HG03378 (cell line): ENCODE results near the gene RNF169.

Experiments
- ATAC-seq: cut with Tn5 transposase; IDR thresholded peaks from one replicate; pipeline ENCODE4 v1.9.1; 2021; ENCODE audit warnings: mild to moderate bottlenecking, moderate library complexity; ENCODE audit not compliant: unreplicated experiment

Gene RNF169, protein sequence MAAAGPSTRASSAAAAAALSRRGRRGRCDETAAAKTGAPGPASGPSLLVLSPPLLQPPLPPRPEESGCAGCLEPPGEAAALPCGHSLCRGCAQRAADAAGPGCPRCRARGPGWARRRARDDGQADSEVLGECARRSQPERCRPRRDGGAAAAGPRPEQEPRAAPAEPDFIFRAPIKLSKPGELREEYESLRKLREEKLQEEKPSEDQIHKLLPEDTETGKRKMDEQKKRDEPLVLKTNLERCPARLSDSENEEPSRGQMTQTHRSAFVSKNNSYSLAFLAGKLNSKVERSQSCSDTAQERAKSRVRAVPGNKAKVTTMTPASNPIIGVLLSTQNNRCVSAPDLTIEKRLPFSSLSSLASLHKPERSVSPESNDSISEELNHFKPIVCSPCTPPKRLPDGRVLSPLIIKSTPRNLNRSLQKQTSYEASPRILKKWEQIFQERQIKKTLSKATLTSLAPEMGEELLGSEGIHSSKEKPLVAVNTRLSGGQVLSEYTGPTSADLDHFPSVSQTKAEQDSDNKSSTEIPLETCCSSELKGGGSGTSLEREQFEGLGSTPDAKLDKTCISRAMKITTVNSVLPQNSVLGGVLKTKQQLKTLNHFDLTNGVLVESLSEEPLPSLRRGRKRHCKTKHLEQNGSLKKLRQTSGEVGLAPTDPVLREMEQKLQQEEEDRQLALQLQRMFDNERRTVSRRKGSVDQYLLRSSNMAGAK

DNA sequence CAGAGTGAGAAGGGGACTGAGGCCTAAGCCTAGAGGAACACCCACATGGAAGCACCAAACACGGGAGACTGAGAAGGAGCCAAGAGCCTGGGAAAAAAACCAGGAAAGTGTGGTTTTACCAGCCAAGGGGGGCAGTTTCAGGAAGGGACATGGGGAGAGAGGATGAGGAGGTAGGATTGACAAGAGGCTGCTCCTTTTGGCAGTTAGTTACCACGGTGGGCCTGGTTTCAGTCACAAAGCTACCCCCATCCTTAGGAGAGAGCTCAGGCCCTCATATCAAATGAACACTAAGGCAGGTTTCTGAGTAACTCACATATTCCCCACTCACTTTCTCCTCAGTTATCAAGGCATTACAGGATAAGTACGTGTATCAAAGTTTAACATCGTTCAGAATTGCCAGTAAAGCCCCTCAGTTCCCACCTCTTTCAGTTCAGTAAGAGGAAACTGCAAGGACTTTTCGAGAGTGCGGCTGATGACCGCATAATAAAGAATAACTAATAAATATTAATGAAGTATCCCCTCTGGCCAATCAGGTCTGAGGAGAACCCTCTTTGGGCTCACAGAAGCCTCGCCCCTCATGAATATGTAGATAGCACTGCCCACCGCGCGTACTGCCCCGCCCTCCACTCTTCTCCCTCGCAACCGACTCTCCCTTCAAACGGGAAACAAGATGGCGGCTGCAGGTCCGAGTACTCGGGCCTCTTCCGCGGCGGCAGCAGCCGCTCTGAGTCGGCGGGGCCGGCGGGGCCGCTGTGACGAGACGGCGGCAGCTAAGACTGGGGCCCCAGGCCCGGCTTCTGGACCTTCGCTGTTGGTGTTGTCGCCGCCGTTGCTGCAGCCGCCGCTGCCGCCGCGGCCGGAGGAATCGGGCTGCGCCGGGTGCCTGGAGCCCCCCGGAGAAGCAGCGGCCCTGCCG lies at the start of gene RNF169:
Gene RNF169, plus strand, starts transcription at position 639 of the 916 bp plus-strand sequence. Its CDS starts 32 bp downstream, at position 671.
- ATAC-seq: peak; percentile 96

DNA sequence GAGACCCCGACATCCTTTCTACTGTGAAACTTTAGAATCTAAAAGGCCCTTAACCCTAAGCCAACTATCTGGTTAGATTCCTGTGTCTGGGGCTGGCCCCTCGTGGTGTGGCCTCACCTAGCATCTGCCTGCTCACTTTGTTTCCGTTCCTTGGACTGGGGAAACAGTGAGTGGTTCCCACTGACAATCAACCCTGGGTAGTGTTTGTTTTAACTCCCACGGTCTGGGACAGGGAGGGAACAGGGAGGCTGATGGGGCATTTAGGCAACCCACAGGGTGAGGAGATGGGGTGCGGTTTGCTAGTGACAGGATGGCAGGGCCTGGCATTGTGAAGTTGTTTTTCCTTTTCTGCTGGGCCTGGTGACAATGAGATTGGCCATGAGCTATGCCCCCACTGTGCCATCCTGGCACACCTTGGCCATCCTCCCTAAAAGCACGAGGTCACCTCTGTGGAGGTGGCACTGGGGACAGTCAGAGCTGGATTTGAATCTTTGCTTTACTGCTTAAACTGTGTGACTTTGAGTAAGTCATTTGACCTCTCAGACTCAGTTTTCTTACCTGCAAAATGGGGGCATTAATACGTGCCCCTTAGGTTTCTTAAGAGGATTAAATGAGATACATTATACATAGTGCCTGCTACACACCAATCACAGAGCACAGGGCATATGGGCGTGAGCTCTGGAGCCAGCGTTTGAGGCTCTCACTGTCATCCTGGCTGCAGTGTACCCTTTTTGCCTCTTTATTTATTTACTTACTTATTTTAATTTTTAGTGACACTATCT lies 48.8 kb upstream of the RNF169 start:
- ATAC-seq: no peak

GRCh38 chr11:74701351-74701750 lies 47.3 kb upstream of the RNF169 start:
- no peak for ATAC-seq

GRCh38 chr11:74702383-74703007 lies 46.2 kb upstream of the RNF169 start:
- ATAC-seq: no peak

DNA sequence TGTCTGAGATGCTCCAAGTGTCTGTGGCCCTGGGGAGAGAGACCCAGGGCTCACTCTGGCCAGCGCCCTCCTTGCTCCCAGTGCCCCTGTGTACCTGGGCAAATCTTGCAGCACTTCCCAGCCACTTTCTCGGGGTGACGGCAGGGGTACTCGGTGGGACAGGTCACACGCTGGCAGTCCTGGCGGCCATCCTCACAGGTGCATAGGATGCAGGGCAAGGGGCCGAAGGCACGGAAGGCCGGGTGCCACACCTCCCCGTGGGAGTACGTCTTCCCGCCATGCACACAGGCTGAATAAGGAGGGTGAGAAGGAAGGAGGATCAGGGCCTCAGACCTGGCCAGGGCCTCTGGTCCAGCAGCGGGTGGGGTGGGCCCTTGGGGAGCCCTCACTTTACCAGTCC lies 45.4 kb upstream of the RNF169 start:
- ATAC-seq: no peak

GRCh38 chr11:74707182-74707581 lies 41.5 kb upstream of the RNF169 start:
- ATAC-seq: no peak

DNA sequence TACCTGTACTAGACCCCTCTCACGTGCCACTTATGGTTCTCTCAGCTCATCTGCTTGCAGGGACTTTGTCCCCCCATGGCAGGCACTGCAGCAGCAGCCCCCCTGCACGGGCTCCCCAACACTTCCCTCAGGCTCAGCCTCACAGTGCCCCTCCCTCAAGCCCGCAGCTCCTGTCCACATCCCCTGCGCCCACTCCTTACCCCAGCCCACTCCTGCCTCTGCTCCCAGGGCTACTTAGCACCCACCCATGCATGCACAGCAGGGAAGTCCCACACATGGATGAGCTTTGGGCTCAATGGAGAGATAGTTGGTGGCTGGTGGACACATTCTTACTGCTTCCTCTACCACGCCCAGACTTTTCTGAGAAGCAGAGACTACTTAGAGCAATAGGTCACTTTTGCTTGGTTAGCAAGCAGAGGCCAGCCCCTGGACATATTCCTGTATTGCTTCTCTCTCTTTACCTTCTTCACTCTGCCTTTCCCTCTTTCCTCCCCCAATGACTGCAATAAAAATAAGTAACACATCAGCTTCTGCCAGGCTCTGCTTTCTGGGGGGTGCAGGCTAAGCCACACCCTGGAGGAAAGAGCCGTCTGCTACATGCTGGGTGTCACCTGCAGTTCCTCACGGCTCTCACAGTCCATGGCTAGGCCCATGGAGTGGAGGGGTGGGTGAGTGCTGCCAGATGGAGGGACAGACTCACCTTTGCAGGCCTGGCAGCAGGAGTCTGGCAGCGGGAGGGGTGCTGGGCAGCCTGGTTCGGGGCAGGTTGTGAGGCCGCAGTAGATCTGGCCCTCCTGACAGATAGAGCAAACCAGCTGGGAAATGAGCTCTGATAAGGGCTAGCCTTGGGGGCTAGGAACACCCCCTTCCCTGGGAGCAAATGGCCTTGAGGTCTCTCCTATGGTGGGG lies 40.8 kb upstream of the RNF169 start:
- ATAC-seq: no peak

DNA sequence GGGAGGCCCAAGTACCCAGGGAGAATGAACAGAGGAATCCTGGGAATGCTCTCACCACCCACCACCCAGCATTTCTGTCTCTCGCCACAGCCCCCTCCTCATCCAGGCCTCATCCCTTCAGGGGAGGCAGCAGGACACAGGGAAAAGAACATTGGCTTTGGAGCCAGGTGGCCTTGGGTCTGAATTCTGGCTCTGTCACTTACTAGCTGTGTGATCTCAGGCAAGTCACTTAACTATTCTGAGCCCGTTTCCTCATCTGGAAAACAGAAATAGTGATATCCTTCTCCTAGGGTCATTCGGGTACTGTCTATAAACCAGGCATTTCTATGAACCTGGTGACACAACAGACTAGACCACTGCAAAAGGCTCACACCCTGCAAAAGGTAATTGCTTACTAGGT lies 39.5 kb upstream of the RNF169 start:
- no peak for ATAC-seq

- no peak for ATAC-seq
Observed at GRCh38 chr11:74710281-74710938, 38.2 kb upstream of the RNF169 start.

DNA sequence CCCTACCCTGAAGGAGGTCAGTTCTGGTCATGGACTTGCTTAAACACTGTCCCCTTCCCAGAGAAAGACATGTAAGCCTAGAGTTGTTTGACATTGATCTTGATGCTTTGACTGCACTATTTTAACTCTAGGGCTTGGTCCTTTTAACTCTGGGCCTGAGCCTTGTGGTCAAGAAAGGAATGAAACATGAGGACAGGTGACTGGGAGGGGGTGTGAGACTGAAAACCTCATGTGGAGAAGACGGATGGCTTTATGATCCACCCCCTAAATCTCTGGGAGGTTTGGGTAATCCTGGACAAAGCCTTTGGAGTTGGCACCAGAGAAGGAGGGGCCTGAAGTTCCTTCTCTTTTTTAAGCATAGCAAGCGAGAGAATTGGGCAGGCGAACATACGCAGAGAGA lies 35.0 kb upstream of the RNF169 start:
- ATAC-seq: no peak

GRCh38 chr11:74714904-74715303 lies 33.7 kb upstream of the RNF169 start:
- ATAC-seq: no peak

DNA sequence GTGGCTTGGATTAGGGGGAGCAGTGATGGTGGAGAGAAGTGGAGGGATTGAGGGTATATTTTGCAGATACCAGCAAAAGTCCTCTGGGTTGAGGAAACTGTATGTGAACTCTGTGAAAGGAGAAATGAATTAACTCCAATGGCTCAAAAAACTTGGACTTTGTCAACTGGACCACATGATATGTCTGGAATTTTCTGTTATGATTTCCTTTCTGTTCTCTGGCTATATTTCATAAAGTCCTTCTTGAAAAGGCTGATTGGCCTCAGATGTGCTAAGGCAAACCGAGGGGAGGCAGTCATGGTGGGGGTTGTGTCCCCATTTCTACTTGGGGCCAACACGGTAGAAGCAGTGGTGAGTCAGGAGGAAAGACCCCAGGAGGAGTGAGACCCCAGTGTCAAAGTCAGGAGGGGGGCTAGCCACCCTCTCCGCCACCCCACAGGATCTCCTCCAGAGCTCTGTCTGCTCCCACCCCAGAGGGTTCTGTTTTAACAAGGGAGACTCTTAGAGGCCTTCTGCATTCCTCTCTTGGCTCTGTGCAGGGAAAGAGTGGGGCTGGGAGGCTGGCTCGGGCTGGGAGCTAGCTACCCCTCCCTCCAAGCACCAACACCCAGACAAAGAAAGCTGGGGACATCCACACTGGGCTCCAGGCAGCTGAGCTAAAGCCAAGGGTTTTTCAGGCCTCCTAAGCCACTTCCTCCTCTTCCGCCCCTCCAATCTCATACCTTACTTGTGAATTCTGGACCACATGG lies 31.3 kb upstream of the RNF169 start:
- no peak for ATAC-seq

DNA sequence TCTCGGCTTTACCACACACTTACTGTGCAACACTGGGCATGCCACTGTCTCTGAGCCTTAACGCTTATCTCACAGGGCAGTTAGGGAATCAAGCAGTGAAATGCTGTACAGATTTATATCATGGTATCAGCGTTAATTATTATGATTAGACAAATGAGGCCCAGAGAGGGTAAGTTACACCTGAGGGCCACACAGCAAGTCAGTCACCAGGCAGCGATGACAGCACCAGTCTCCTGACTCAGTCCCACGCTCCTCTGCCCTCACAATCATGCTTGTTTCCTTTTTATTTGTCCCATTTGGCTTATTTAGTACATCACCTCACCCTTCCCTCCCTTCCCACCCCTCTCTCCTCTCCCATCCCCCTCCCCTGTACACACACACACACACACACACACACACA lies 29.6 kb upstream of the RNF169 start:
- ATAC-seq: no peak

DNA sequence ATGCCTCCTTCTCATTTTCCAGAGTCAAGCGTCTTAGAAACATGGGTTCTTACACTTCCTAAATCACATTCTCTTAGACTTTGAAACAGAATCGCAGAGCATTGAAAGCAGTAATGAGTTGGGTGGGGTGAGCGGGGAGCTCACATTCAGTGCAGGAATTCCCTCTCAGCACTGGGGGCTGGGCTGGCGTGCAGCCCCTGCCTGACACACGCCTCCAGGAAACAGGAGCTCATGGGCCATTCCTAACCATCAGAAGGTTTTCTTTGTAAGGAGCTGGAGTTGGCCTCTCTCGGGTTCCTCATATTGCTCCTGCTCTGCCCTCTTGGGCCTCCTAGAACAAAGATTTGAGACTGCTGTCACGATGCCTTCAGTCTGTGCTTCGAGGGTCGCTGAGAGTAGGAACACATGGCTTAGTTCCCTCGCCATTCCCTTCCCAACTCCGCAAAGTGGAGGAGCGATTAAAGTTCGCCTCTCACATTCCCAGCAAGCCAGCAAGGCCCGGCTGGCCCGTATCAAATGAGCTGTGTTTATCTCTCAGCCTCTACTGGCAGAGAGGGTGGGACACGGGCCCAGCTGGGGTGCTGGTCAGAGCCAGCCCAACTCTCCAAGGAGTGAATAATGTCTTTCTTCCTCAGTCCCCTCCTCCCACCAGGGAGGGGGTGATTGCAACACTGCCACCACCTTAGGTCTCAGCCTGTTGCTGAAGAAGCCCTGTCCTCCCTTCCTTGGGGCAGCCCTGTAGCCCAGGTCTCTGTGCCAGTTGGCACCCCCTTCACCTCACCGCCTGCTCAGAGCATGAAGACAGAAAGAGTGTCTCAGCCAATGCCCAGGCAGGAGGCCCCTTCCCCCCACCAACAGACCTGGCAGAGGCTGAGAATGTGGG lies 27.8 kb upstream of the RNF169 start:
- no peak for ATAC-seq

- ATAC-seq: no peak
Observed at GRCh38 chr11:74721479-74721835, 27.2 kb upstream of the RNF169 start.

- no peak for ATAC-seq
Observed at GRCh38 chr11:74723511-74723910, 25.1 kb upstream of the RNF169 start.

GRCh38 chr11:74725701-74726100 lies 22.9 kb upstream of the RNF169 start:
- ATAC-seq: no peak
